NCI-H1105 (cell line): ENCODE measurements around the gene CTPS2.

Experiments
- DNase-seq: peaks from one replicate; lab custom pipeline; 2025; lab: John Stamatoyannopoulos, UW

CTPS2 gene

GRCh38 chrX:16558489-16558888 is 154.0 kb downstream of the CTPS2 start:
- no peak for DNase-seq

- DNase-seq, result no peak
Measured at GRCh38 chrX:16552546-16552945, 159.9 kb downstream of the CTPS2 start.

GRCh38 chrX:16547644-16548043 is 164.8 kb downstream of the CTPS2 start:
- no peak for DNase-seq

GRCh38 chrX:16544969-16545368 is 167.5 kb downstream of the CTPS2 start:
- DNase-seq, result no peak
